Ovary (tissue), 9 donors: ENCODE results near the gene CCDC7. TPM values are rescaled to one million over a fixed set of nuclear protein-coding genes. Genes with fewer than 3 reads are reported as not detected.
"Not testable (repeated sequence)": the region's sequence is repeated elsewhere in the genome, so short reads cannot be mapped to it uniquely, and the experiment has no call there.

Experiments
- DNase-seq, 5 donors: peaks; one replicate each; pipeline ENCODE4 v3.0.0-alpha.2; 2019 to 2020
- H3K27ac ChIP-seq, 2 donors: fragments of 200-600 bp; one replicate each; pipeline versions ENCODE4 v1.5.1 to v1.8.0; 2019 to 2022
- H3K27me3 ChIP-seq: fragments of 200-600 bp; one replicate; pipeline ENCODE4 v1.8.0; 2022
- H3K36me3 ChIP-seq: fragments of 200-600 bp; sonication (generic); one replicate; pipeline ENCODE4 v1.5.1; 2019
- H3K4me1 ChIP-seq: one replicate; pipeline ENCODE4 v1.8.1; 2013; ENCODE audit warnings: mild to moderate bottlenecking, moderate library complexity; ENCODE audit not compliant: insufficient read depth
- H3K4me3 ChIP-seq: fragments of 200-600 bp; sonication (generic); one replicate; pipeline ENCODE4 v1.5.1; 2017
- H3K9me3 ChIP-seq, 2 donors: fragments of 200-600 bp in 1 of 2; sonication (generic) in 1 of 2; one replicate each; pipeline versions ENCODE4 v1.5.1 to v1.8.1; 2013 to 2019; ENCODE audit warnings: mild to moderate bottlenecking in 1 of 2, moderate library complexity in 1 of 2
- EP300 ChIP-seq: sonication (generic); formaldehyde crosslinking; IDR thresholded peaks from one replicate; pipeline ENCODE4 v1.6.1; 2017; ENCODE audit warnings: antibody characterized with exemption
- POLR2A ChIP-seq: fragments of 450-650 bp; IDR thresholded peaks from one replicate; pipeline ENCODE4 v1.6.1; 2017; ENCODE audit warnings: antibody characterized with exemption, mild to moderate bottlenecking, moderate library complexity
- WGBS, 3 donors: extraction: QIAGEN DNeasy Blood & Tissue Kit in 1 of 3; methylation state at CpG; one replicate each; pipeline versions ENCODE4 v1.1.5 to v1.1.7; 2013 to 2017; 5-methylcytosine and 5-hydroxymethylcytosine counted together
- intact Hi-C, 4 donors: fragments of 100-400 bp; cut with DNase I; formaldehyde crosslinking; loops; one replicate each; pipeline versions ENCODE4 v1.11.0 to v1.15.1; 2022 to 2023
- polyA plus RNA-seq, 2 donors: library from polyadenylated mRNA; stranded (reverse); fragments of 200-250 nt in 1 of 2; fragments of 350-450 nt in 1 of 2; fragmentation: Illumina TruSeq in 1 of 2; extraction: RNeasy Lipid Tissue Mini Kit (QIAGEN cat#74804) in 1 of 2; gene quantifications; one replicate each; pipeline ENCODE4 v1.2.3, GENCODE V29; 2013 to 2014
- total RNA-seq, 7 donors: library from RNA; depleted of rRNA in 2 of 7; stranded (reverse); fragments of >200 nt in 2 of 7; fragmentation: NEBNext Ultra II Directional in 3 of 7; extraction: Animal tissue kit (Norgen Biotek cat#: 25700) in 3 of 7; gene quantifications; one replicate each; pipeline versions ENCODE4 v1.1.0 to v1.2.4, GENCODE V29; 2016 to 2023
- TF ChIP-seq, protein P1 (sequence below), 3 donors: fragments of 450-650 bp in 2 of 3; fragments of 200-600 bp in 1 of 3; IDR thresholded peaks; one replicate each; pipeline versions ENCODE4 v1.5.1 to v1.8.0; 2016 to 2022; ENCODE audit warnings: antibody characterized with exemption in 3 of 3, mild to moderate bottlenecking in 1 of 3
- donor health status: DM: no; HTN: no; CAD: no; lungs with moderate emphysema.
- donor health status: DM: no; HTN: no; CAD: no.
- donor health status: Bipolar disorder and iron deficiency.
- donor health status: DM: yes; HTN: yes; CAD: no.
- donor health status: DM: no; HTN: no; CAD: no.
- donor health status: DM: yes; HTN: yes; CAD: no.

CCDC7 gene
- total and polyA plus RNA-seq, 9 donors, result 1.2 to 83.4 (median 47.2) TPM

DNA sequence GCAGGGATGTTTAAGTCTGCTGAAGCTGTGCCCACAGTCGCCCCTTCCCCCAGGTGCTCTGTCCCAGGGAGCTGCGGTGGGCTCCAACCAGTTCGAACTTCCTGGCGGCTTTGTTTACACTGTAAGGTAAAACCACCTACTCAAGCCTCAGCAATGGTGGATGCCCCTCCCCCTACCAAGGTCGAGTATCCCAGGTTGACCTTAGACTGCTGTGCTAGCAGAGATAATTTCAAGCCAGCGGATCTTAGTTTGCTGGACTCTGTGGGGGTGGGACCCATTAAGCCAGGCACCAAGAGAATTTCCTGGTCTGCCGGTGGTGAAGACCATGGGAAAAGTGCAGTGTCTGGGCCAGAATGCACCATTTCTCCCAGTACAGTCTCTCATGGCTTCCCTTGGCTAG lies 56.0 kb downstream of the CCDC7 start:
- WGBS, 3 donors, result 85 to 89% (median 89%) methylated on average over 7 of the region's 7 CpGs
- Histone ChIP-seq H3K9me3 (no peaks in the 10 kb centered on the region), H3K4me3 (no peak overlapping the region), H3K27me3 (no peaks in the 10 kb centered on the region), H3K27ac (no peak overlapping the region), H3K36me3 (no peaks in the 10 kb centered on the region), H3K4me1 (no peaks in the 10 kb centered on the region)
- DNase-seq, result no peak
- TF ChIP-seq EP300 (no peak), POLR2A (no peak)
- TF ChIP-seq, protein P1, sequence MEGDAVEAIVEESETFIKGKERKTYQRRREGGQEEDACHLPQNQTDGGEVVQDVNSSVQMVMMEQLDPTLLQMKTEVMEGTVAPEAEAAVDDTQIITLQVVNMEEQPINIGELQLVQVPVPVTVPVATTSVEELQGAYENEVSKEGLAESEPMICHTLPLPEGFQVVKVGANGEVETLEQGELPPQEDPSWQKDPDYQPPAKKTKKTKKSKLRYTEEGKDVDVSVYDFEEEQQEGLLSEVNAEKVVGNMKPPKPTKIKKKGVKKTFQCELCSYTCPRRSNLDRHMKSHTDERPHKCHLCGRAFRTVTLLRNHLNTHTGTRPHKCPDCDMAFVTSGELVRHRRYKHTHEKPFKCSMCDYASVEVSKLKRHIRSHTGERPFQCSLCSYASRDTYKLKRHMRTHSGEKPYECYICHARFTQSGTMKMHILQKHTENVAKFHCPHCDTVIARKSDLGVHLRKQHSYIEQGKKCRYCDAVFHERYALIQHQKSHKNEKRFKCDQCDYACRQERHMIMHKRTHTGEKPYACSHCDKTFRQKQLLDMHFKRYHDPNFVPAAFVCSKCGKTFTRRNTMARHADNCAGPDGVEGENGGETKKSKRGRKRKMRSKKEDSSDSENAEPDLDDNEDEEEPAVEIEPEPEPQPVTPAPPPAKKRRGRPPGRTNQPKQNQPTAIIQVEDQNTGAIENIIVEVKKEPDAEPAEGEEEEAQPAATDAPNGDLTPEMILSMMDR (IDR thresholded peaks at IDR 0.05), result no peak
- intact Hi-C loops, result no loop called here

- intact Hi-C loops, H3K36me3 ChIP-seq, H3K27ac ChIP-seq, DNase-seq, H3K27me3 ChIP-seq, H3K9me3 ChIP-seq, H3K4me3 ChIP-seq, H3K4me1 ChIP-seq: not testable (repeated sequence)
- 94 to 99% (median 96%) methylated on average over 39 of the region's 39 CpGs for WGBS, 3 donors
Measured at GRCh38 chr10:32505762-32506420, 60.0 kb downstream of the CCDC7 start.

GRCh38 chr10:32511599-32511998 lies 65.7 kb downstream of the CCDC7 start:
- no peak overlapping the region for H3K27ac ChIP-seq
- TF ChIP-seq, protein P1 (IDR thresholded peaks at IDR 0.05), result no peak
- TF ChIP-seq EP300, result no peak
- no peak for TF ChIP-seq POLR2A
- H3K36me3 ChIP-seq, result no peaks in the 10 kb centered on the region
- no peak for DNase-seq
- H3K27me3 ChIP-seq, result no peaks in the 10 kb centered on the region
- H3K9me3 ChIP-seq, result no peaks in the 10 kb centered on the region
- WGBS, 3 donors, result 91 to 98% (median 97%) methylated on average over 18 of the region's 18 CpGs
- intact Hi-C loops, result no loop called here
- H3K4me1 ChIP-seq, result no peaks in the 10 kb centered on the region
- no peak overlapping the region for H3K4me3 ChIP-seq

DNA sequence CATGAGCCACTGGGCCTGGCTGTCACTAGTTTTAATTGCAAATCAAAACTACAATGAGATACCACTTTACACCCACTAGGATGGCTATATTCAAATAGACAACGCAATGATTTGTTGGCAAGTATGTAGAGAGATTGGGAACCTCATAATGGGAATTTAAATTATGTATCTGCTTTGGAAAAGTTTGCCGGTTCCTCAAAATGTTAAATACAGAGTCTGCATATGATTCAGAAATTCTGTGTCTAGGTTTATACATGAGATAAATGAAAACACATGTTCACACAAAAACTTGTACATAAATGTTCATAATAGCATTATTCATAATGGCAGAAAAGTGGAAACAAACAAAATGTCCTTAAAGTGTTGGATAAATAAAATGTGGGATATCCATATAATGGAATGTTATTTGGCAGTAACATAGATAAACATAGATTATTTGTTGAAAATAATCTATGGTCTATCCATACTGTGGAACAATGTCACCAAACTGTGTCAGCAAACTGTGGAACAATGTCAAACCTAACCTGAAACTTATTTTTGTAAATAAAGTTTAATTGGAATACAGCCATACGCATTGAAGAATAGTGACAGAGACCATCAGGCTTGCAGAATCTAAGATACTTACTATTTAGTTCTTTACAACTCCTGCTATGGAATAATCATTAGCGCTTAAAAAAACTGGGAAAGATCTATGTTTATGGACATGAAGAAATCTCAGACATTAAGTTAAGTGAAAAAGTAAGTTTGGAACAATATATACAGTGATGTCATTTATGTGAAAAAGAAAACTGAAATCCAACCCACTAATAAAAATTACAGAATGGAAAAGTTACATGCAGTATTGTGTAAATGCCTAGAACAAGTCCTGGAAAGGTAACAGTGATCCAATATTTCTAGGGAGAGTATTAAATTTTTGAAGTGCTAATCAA lies 70.9 kb downstream of the CCDC7 start:
- no peak overlapping the region for H3K27ac ChIP-seq
- H3K4me3 ChIP-seq, result no peak overlapping the region
- no peaks in the 10 kb centered on the region for H3K27me3 ChIP-seq
- 24 to 37% (median 28%) methylated on average over 4 of the region's 4 CpGs for WGBS, 3 donors
- TF ChIP-seq, protein P1 (IDR thresholded peaks at IDR 0.05), result no peak
- no peak for TF ChIP-seq EP300
- TF ChIP-seq POLR2A, result no peak
- no peaks in the 10 kb centered on the region for H3K4me1 ChIP-seq
- no peaks in the 10 kb centered on the region for H3K36me3 ChIP-seq
- DNase-seq, result no peak
- intact Hi-C loops, result no loop called here
- no peaks in the 10 kb centered on the region for H3K9me3 ChIP-seq

- intact Hi-C loops, result no loop called here
- H3K9me3 ChIP-seq, result no peaks in the 10 kb centered on the region
- H3K27ac ChIP-seq, result no peak overlapping the region
- no peaks in the 10 kb centered on the region for H3K36me3 ChIP-seq
- DNase-seq, result no peak
- H3K4me1 ChIP-seq, result no peaks in the 10 kb centered on the region
- H3K4me3 ChIP-seq, result no peak overlapping the region
- no peak for TF ChIP-seq EP300
- TF ChIP-seq, protein P1 (IDR thresholded peaks at IDR 0.05), result no peak
- TF ChIP-seq POLR2A, result no peak
- H3K27me3 ChIP-seq, result no peaks in the 10 kb centered on the region
Measured at GRCh38 chr10:32530231-32530630, 84.3 kb downstream of the CCDC7 start.
